HCT116 (cell line): ENCODE results near the gene THBS4. TPM values are rescaled to one million over a fixed set of nuclear protein-coding genes. Genes with fewer than 3 reads are reported as not detected.

Experiments used
- ATAC-seq: fragments of 200-7000 bp; cut with Tn5 transposase; 2 replicates; pipeline ENCODE4 v1.9.1; 2020; ENCODE audit warnings: mild to moderate bottlenecking, moderate library complexity
- BruUV-seq: library from RNA; stranded (reverse); fragments of 400-500 nt; replicated peaks from 2 replicates; lab custom pipeline; 2021; lab: Mats Ljungman, UMichigan
- CTCF ChIA-PET: fragments of 300-600 bp; sonication (Branson Sonifier 250); formaldehyde crosslinking; loops from one replicate; lab custom pipeline; 2021; ENCODE audit warnings: antibody characterized with exemption; lab: Charles Lee
- POLR2A ChIA-PET: fragments of 300-600, 350-600 bp; sonication (Branson Sonifier 250); formaldehyde crosslinking; loops from one replicate; lab custom pipeline; 2021; ENCODE audit warnings: antibody characterized with exemption; lab: Charles Lee
- RAD21 ChIA-PET, 2 experiments: fragments of 300-600 bp; sonication (Branson Sonifier 250); formaldehyde crosslinking; loops; one replicate each; lab custom pipeline; 2023; ENCODE audit warnings: low total read pairs in 2 of 2; ENCODE audit not compliant: uncharacterized antibody in 2 of 2, unreplicated experiment in 2 of 2, low non-redundant PET in 1 of 2; lab: Charles Lee
- DNase-seq: peaks from one replicate; pipeline ENCODE4 v3.0.0-alpha.2; 2010; ENCODE audit warnings: low read depth, low spot score
- H2AFZ ChIP-seq: fragments of 200-600 bp; shearing (Covaris generic), sonication (generic); 2 replicates; pipeline ENCODE4 v1.6.1; 2017; ENCODE audit warnings: low read depth, mixed run types, mixed read lengths, antibody characterized with exemption, low read length; ENCODE audit not compliant: poor library complexity, severe bottlenecking
- H3K27ac ChIP-seq: 2 replicates; pipeline ENCODE4 v1.5.1; 2012; ENCODE audit warnings: low read depth, low read length
- H3K27me3 ChIP-seq: fragments of 200-600 bp; sonication (generic); 2 replicates; pipeline ENCODE4 v1.6.1; 2016; ENCODE audit warnings: mixed run types, low read length, mixed read lengths; ENCODE audit not compliant: insufficient read depth
- H3K36me3 ChIP-seq, 2 experiments: fragments of 200-500 bp in 1 of 2; fragments of 200-600 bp in 1 of 2; sonication (Bioruptor generic) in 1 of 2; sonication (generic) in 1 of 2; 2 replicates each; pipeline versions ENCODE4 v1.5.1 to v1.6.1; 2014 to 2016; ENCODE audit warnings: low read length in 2 of 2, inconsistent platforms in 1 of 2, mixed read lengths in 1 of 2, mixed run types in 1 of 2; ENCODE audit not compliant: insufficient read depth in 2 of 2, control insufficient read depth in 1 of 2
- H3K4me1 ChIP-seq, 2 experiments: fragments of 200-600 bp in 1 of 2; sonication (generic) in 1 of 2; 2 replicates each; pipeline versions ENCODE4 v1.5.1 to v1.6.1; 2012 to 2017; ENCODE audit warnings: low read length in 2 of 2, inconsistent platforms in 1 of 2, mild to moderate bottlenecking in 1 of 2, mixed read lengths in 1 of 2, mixed run types in 1 of 2, moderate library complexity in 1 of 2; ENCODE audit not compliant: insufficient read depth in 2 of 2, control insufficient read depth in 1 of 2
- H3K4me2 ChIP-seq: fragments of 200-600 bp; sonication (generic); 2 replicates; pipeline ENCODE4 v1.6.1; 2017; ENCODE audit warnings: mixed run types, low read length, mixed read lengths
- H3K4me3 ChIP-seq, 2 experiments: fragments of 200-600 bp in 1 of 2; sonication (generic) in 1 of 2; replicated peaks in 1 of 2; 2 replicates each; pipeline ENCODE4 v1.5.1; 2011 to 2016; ENCODE audit warnings: low read length in 2 of 2, control low read depth in 1 of 2, low read depth in 1 of 2, mild to moderate bottlenecking in 1 of 2, mixed read lengths in 1 of 2, mixed run types in 1 of 2
- H3K79me2 ChIP-seq: fragments of 200-600 bp; sonication (generic); 2 replicates; pipeline ENCODE4 v1.6.1; 2017; ENCODE audit warnings: mild to moderate bottlenecking, mixed run types, low read length, moderate library complexity, mixed read lengths; ENCODE audit not compliant: insufficient read depth
- H3K9ac ChIP-seq: fragments of 200-600 bp; sonication (generic); 2 replicates; pipeline ENCODE4 v1.6.1; 2016; ENCODE audit warnings: low read length, mixed read lengths
- H3K9me2 ChIP-seq: fragments of 200-600 bp; sonication (generic), shearing (Covaris generic); 2 replicates; pipeline ENCODE4 v1.6.1; 2017; ENCODE audit warnings: mixed run types, mild to moderate bottlenecking, moderate library complexity; ENCODE audit not compliant: insufficient read depth
- H3K9me3 ChIP-seq, 2 experiments: fragments of 200-500 bp in 1 of 2; fragments of 200-600 bp in 1 of 2; sonication (Bioruptor generic) in 1 of 2; sonication (generic) in 1 of 2; 2 replicates each; pipeline ENCODE4 v1.6.1; 2014 to 2017; ENCODE audit warnings: low read length in 2 of 2, mixed read lengths in 2 of 2, inconsistent platforms in 1 of 2, low read depth in 1 of 2, mild to moderate bottlenecking in 1 of 2, mixed run types in 1 of 2, moderate library complexity in 1 of 2; ENCODE audit not compliant: control insufficient read depth in 1 of 2, insufficient read depth in 1 of 2
- H4K20me1 ChIP-seq: fragments of 200-600 bp; sonication (generic), shearing (Covaris generic); 2 replicates; pipeline ENCODE4 v1.6.1; 2017; ENCODE audit warnings: mixed run types, mild to moderate bottlenecking, moderate library complexity; ENCODE audit not compliant: insufficient read depth
- ATF3 ChIP-seq: IDR thresholded peaks from 2 replicates; pipeline ENCODE4 v1.6.1; 2012
- CBX3 ChIP-seq: IDR thresholded peaks from 2 replicates; pipeline ENCODE4 v1.6.1; 2012; ENCODE audit warnings: low read depth
- CTCF ChIP-seq, 3 experiments: fragments of 200-600 bp in 1 of 3; sonication (generic) in 1 of 3; IDR thresholded peaks in 2 of 3; conservative IDR thresholded peaks in 1 of 3; 2 replicates each; pipeline ENCODE4 v1.5.1; 2012 to 2017; ENCODE audit warnings: low read depth in 2 of 3, low read length in 2 of 3, antibody characterized with exemption in 1 of 3, borderline replicate concordance in 1 of 3, control low read depth in 1 of 3, mild to moderate bottlenecking in 1 of 3, mixed read lengths in 1 of 3, mixed run types in 1 of 3, moderate library complexity in 1 of 3; ENCODE audit not compliant: insufficient read depth in 1 of 3
- ELF1 ChIP-seq: IDR thresholded peaks from 2 replicates; pipeline ENCODE4 v1.6.1; 2012; ENCODE audit warnings: low read depth, borderline replicate concordance
- EZH2phosphoT487 ChIP-seq: fragments of 200-600 bp; IDR thresholded peaks from 2 replicates; pipeline ENCODE4 v1.6.1; 2018; ENCODE audit warnings: antibody characterized with exemption, borderline replicate concordance
- JUND ChIP-seq: IDR thresholded peaks from 2 replicates; pipeline ENCODE4 v1.6.1; 2012
- POLR2A ChIP-seq: IDR thresholded peaks from 2 replicates; pipeline ENCODE4 v1.7.0; 2011; ENCODE audit warnings: borderline replicate concordance; ENCODE audit not compliant: insufficient read depth, insufficient read length; ENCODE audit errors: extremely low read depth
- RAD21 ChIP-seq: IDR thresholded peaks from 2 replicates; pipeline ENCODE4 v1.6.1; 2012; ENCODE audit warnings: low read depth, mild to moderate bottlenecking
- REST ChIP-seq: IDR thresholded peaks from 2 replicates; pipeline ENCODE4 v1.6.1; 2012; ENCODE audit warnings: low read depth
- YY1 ChIP-seq: IDR thresholded peaks from 2 replicates; pipeline ENCODE4 v1.6.1; 2011; ENCODE audit warnings: low read length, low read depth, moderate library complexity, mild to moderate bottlenecking; ENCODE audit not compliant: insufficient replicate concordance; ENCODE audit errors: extremely low read depth
- ZFX ChIP-seq: fragments of 450-650 bp; IDR thresholded peaks from 2 replicates; pipeline ENCODE4 v1.6.1; 2017
- intact Hi-C: fragments of 100-400 bp; cut with micrococcal nuclease; formaldehyde crosslinking; loops from 2 replicates; pipeline ENCODE4 v1.10.0; 2022
- total RNA-seq: library from RNA; stranded (reverse); gene quantifications from one replicate; pipeline ENCODE4 v1.2.1, GENCODE V29; 2021; ENCODE audit not compliant: unreplicated experiment

Gene THBS4
- total RNA-seq, 1 experiment from 2014 or later: 1.5 TPM

GRCh38 chr5:79990205-79990597 lies 44.9 kb upstream of the THBS4 start:
- no peak overlapping the region for H2AFZ ChIP-seq
- H3K79me2 ChIP-seq: peaks cover 25% of the 10 kb centered on the region
- RAD21 ChIA-PET: no interaction called here
- DNase-seq (no peak), ATAC-seq (peak; percentile 17; the same call in 1 of the 2 replicates)
- H3K9ac ChIP-seq: peak overlapping the region; percentile 83
- H3K4me2 ChIP-seq: peak overlapping the region; percentile 82
- peaks cover 8 to 17% of the 10 kb centered on the region in 2 experiments; a peak in 3 of 4 replicates for H3K4me1 ChIP-seq
- H3K9me2 ChIP-seq: no peaks in the 10 kb centered on the region
- H3K27ac ChIP-seq: peak overlapping the region; percentile 93
- POLR2A ChIA-PET: no interaction called here
- H3K9me3 ChIP-seq: no peaks in the 10 kb centered on the region
- CTCF ChIA-PET: no interaction called here
- no peaks in the 10 kb centered on the region for H4K20me1 ChIP-seq
- TSS peak; percentile 64 for BruUV-seq
- H3K4me3 ChIP-seq: peak overlapping the region; percentile 83 to 89
- H3K36me3 ChIP-seq: peaks cover 15 to 24% of the 10 kb centered on the region in 2 experiments; a peak in 3 of 4 replicates
- TF ChIP-seq ATF3 (no peak), ELF1 (no peak), REST (no peak), CBX3 (no peak), YY1 (no peak), EZH2phosphoT487 (no peak), ZFX (no peak), JUND (no peak), POLR2A (no peak), CTCF (IDR thresholded peaks at IDR 0.05 in 2 of 3, conservative IDR thresholded peaks at IDR 0.05 in 1 of 3; ENCODE audit: borderline replicate concordance in 1 of 3, insufficient read depth in 1 of 3, low read depth in 2 of 3, low read length in 2 of 3) (no peak), RAD21 (no peak)
- H3K27me3 ChIP-seq: no peaks in the 10 kb centered on the region
- intact Hi-C loops: no loop called here
